Measurements from ENCODE around the gene INTS11.
"Not testable (repeated sequence)": the region's sequence is repeated elsewhere in the genome, so short reads cannot be mapped to it uniquely, and the experiment has no call there.

DNA sequence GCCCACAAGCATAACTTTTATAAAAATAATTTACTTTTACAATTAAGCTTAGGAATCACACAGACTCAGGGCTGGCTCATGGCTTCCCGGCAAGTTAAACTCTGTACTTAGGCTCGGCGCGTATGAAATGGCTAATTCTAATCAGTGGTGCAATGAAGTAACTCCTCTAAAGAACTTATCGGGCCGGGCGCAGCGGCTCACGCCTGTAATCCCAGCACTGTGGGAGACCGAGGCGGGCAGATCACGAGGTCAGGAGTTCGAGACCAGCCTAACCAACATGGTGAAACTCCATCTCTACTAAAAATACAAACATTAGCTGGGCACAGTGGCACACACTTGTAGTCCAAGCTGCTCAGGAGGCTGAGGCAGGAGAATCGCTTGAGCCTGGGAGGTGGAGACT, 45.6 kb upstream of the INTS11 start:
- TF ChIP-seq, protein P1, sequence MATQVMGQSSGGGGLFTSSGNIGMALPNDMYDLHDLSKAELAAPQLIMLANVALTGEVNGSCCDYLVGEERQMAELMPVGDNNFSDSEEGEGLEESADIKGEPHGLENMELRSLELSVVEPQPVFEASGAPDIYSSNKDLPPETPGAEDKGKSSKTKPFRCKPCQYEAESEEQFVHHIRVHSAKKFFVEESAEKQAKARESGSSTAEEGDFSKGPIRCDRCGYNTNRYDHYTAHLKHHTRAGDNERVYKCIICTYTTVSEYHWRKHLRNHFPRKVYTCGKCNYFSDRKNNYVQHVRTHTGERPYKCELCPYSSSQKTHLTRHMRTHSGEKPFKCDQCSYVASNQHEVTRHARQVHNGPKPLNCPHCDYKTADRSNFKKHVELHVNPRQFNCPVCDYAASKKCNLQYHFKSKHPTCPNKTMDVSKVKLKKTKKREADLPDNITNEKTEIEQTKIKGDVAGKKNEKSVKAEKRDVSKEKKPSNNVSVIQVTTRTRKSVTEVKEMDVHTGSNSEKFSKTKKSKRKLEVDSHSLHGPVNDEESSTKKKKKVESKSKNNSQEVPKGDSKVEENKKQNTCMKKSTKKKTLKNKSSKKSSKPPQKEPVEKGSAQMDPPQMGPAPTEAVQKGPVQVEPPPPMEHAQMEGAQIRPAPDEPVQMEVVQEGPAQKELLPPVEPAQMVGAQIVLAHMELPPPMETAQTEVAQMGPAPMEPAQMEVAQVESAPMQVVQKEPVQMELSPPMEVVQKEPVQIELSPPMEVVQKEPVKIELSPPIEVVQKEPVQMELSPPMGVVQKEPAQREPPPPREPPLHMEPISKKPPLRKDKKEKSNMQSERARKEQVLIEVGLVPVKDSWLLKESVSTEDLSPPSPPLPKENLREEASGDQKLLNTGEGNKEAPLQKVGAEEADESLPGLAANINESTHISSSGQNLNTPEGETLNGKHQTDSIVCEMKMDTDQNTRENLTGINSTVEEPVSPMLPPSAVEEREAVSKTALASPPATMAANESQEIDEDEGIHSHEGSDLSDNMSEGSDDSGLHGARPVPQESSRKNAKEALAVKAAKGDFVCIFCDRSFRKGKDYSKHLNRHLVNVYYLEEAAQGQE (IDR thresholded peaks at IDR 0.05; ENCODE audit: unreplicated experiment) = not testable (repeated sequence)
- TF ChIP-seq, protein P2, sequence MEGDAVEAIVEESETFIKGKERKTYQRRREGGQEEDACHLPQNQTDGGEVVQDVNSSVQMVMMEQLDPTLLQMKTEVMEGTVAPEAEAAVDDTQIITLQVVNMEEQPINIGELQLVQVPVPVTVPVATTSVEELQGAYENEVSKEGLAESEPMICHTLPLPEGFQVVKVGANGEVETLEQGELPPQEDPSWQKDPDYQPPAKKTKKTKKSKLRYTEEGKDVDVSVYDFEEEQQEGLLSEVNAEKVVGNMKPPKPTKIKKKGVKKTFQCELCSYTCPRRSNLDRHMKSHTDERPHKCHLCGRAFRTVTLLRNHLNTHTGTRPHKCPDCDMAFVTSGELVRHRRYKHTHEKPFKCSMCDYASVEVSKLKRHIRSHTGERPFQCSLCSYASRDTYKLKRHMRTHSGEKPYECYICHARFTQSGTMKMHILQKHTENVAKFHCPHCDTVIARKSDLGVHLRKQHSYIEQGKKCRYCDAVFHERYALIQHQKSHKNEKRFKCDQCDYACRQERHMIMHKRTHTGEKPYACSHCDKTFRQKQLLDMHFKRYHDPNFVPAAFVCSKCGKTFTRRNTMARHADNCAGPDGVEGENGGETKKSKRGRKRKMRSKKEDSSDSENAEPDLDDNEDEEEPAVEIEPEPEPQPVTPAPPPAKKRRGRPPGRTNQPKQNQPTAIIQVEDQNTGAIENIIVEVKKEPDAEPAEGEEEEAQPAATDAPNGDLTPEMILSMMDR (conservative IDR thresholded peaks at IDR 0.05; ENCODE audit: low read depth in 2 of 2) = not testable (repeated sequence)
- not testable (repeated sequence) for TF ChIP-seq NANOG (IDR thresholded peaks at IDR 0.05; ENCODE audit: borderline replicate concordance); EZH2phosphoT487 (IDR thresholded peaks at IDR 0.05; ENCODE audit: unreplicated experiment); POLR2AphosphoS5 (IDR thresholded peaks at IDR 0.05; ENCODE audit: low read depth); ZNF114 (CRISPR knock-in tag; IDR thresholded peaks at IDR 0.05); EZH2 (IDR thresholded peaks at IDR 0.05; ENCODE audit: low read depth, unreplicated experiment); CREB1 (CRISPR knock-in tag; IDR thresholded peaks at IDR 0.05; ENCODE audit: low read depth); STAT1 (IDR thresholded peaks at IDR 0.05; ENCODE audit: unreplicated experiment)

All from GM23338 (cell line).